ENCODE data around the gene UBE2V1.

UBE2V1 gene

GRCh38 chr20:50058662-50059402 lies 54.1 kb downstream of the UBE2V1 start:
- Histone ChIP-seq H3K9me3 (no peaks in the 10 kb centered on the region), H3K27ac (no peak overlapping the region), H3K36me3 (no peaks in the 10 kb centered on the region), H3K4me1 (ENCODE audit: control insufficient read depth in 1 of 2, insufficient read depth in 1 of 2, low read depth in 1 of 2, low read length in 1 of 2) (no peaks in the 10 kb centered on the region), H3K4me3 (ENCODE audit: low read depth in 1 of 2, low read length in 1 of 2) (no peak overlapping the region), H3K27me3 (no peaks in the 10 kb centered on the region)
- TF ChIP-seq, protein P1, sequence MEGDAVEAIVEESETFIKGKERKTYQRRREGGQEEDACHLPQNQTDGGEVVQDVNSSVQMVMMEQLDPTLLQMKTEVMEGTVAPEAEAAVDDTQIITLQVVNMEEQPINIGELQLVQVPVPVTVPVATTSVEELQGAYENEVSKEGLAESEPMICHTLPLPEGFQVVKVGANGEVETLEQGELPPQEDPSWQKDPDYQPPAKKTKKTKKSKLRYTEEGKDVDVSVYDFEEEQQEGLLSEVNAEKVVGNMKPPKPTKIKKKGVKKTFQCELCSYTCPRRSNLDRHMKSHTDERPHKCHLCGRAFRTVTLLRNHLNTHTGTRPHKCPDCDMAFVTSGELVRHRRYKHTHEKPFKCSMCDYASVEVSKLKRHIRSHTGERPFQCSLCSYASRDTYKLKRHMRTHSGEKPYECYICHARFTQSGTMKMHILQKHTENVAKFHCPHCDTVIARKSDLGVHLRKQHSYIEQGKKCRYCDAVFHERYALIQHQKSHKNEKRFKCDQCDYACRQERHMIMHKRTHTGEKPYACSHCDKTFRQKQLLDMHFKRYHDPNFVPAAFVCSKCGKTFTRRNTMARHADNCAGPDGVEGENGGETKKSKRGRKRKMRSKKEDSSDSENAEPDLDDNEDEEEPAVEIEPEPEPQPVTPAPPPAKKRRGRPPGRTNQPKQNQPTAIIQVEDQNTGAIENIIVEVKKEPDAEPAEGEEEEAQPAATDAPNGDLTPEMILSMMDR (IDR thresholded peaks at IDR 0.05) = no peak

DNA sequence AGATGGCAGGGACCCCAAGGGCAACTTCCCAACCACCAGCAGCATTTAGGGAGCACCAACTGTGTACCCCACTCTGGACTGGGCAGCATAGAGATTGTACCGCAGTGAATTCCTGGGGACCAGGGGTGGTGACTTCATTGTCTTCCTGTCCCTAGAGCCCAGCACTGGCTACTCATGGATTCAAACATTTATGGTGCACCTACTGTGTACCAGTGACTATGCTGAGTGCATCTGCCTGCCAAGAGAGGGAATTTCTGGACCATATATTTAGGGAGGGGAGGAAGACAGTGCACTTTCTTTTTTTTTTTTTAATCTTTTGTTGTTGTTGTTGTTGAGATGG lies 55.3 kb downstream of the UBE2V1 start:
- no peaks in the 10 kb centered on the region for H3K36me3 ChIP-seq
- no peaks in the 10 kb centered on the region for H3K9me3 ChIP-seq
- peaks cover 6% of the 10 kb centered on the region for H3K27me3 ChIP-seq
- H3K4me3 ChIP-seq (ENCODE audit: low read depth in 1 of 2, low read length in 1 of 2) = no peak overlapping the region
- H3K27ac ChIP-seq = no peak overlapping the region
- TF ChIP-seq, protein P1 (IDR thresholded peaks at IDR 0.05) = no peak
- H3K4me1 ChIP-seq (ENCODE audit: control insufficient read depth in 1 of 2, insufficient read depth in 1 of 2, low read depth in 1 of 2, low read length in 1 of 2) = peaks cover 0 to 4% of the 10 kb centered on the region in 2 experiments

- Histone ChIP-seq H3K27ac (no peak overlapping the region), H3K4me3 (ENCODE audit: low read depth in 1 of 2, low read length in 1 of 2) (no peak overlapping the region)
- TF ChIP-seq, protein P1 (IDR thresholded peaks at IDR 0.05) = no peak
Measured at GRCh38 chr20:50056951-50057713, 55.8 kb downstream of the UBE2V1 start.

GRCh38 chr20:50056408-50056926 lies 56.5 kb downstream of the UBE2V1 start:
- Histone ChIP-seq H3K4me1 (ENCODE audit: control insufficient read depth in 1 of 2, insufficient read depth in 1 of 2, low read depth in 1 of 2, low read length in 1 of 2) (peaks cover 0 to 5% of the 10 kb centered on the region in 2 experiments), H3K4me3 (ENCODE audit: low read depth in 1 of 2, low read length in 1 of 2) (no peak overlapping the region), H3K27ac (no peak overlapping the region), H3K27me3 (peaks cover 6% of the 10 kb centered on the region), H3K9me3 (no peaks in the 10 kb centered on the region), H3K36me3 (no peaks in the 10 kb centered on the region)
- TF ChIP-seq, protein P1 (IDR thresholded peaks at IDR 0.05) = no peak

More at GRCh38 chr20:50056951-50057713, 55.8 kb downstream of the UBE2V1 start:
- no peaks in the 10 kb centered on the region for H3K9me3 ChIP-seq
- no peaks in the 10 kb centered on the region for H3K36me3 ChIP-seq
- H3K4me1 ChIP-seq (ENCODE audit: control insufficient read depth in 1 of 2, insufficient read depth in 1 of 2, low read depth in 1 of 2, low read length in 1 of 2) = peaks cover 0 to 5% of the 10 kb centered on the region in 2 experiments
- peaks cover 6% of the 10 kb centered on the region for H3K27me3 ChIP-seq

- H3K4me1 ChIP-seq (ENCODE audit: control insufficient read depth in 1 of 2, insufficient read depth in 1 of 2, low read depth in 1 of 2, low read length in 1 of 2) = peaks cover 0 to 5% of the 10 kb centered on the region in 2 experiments
- H3K27ac ChIP-seq = no peak overlapping the region
- H3K9me3 ChIP-seq = no peaks in the 10 kb centered on the region
- H3K4me3 ChIP-seq (ENCODE audit: low read depth in 1 of 2, low read length in 1 of 2) = no peak overlapping the region
- H3K27me3 ChIP-seq = peaks cover 6% of the 10 kb centered on the region
- TF ChIP-seq, protein P1 (IDR thresholded peaks at IDR 0.05) = no peak
- H3K36me3 ChIP-seq = no peaks in the 10 kb centered on the region
Measured at GRCh38 chr20:50055524-50056083, 57.3 kb downstream of the UBE2V1 start.

Measured in neutrophil (primary cell).